HG03342 (cell line): ENCODE data around the gene FAM241B.

Source experiments
- ATAC-seq: cut with Tn5 transposase; IDR thresholded peaks from one replicate; pipeline ENCODE4 v1.9.1; 2021; ENCODE audit warnings: mild to moderate bottlenecking, moderate library complexity; ENCODE audit not compliant: unreplicated experiment

The FAM241B gene

DNA sequence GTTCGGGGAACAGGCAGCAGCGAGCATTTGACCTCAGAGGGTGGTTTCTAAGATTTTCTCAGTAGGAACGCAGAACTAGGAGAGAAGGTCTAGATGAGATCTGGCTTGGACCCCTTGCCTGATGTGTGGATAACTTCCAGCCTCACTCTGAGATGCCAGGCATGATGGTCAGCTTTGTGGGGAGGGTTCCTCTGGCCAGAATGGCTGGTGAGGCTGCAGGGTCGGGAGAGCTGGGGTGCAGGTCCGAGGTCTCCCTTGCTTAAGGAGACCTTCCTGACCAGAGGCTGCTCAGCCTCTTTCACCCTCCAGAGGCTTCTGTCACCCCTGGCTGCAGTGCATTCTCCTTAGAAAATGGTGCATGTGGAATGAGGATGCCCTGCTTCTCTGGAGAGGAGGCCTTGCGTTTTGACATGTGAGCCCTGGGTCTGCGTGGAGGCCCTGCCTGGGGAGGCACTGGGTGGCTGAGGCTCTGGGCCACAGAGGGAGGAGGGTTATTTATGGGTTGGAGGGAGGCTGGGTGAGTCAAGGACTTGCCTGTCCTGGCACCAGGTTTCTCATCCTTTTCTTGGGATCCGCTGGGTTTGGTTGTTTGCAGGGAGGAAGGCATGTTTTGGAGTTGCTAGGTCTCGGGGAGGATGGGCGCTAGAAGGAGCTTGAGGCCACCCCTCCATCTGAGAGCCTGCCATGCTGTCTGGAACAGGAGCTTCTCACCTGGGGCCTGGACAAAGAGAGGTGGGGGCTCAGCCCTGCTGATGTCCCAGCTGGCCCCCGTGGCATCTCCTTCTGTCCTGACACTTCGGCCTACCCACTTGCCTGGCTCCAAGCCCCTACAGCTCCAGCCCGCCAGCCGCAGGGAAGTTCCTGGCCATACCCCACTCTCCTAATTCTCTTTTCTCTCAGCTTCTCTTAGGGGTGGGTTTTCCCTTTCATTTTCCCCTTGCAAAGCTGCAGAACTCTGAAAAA, 3.9 kb downstream of the FAM241B start:
- ATAC-seq, result no peak

DNA sequence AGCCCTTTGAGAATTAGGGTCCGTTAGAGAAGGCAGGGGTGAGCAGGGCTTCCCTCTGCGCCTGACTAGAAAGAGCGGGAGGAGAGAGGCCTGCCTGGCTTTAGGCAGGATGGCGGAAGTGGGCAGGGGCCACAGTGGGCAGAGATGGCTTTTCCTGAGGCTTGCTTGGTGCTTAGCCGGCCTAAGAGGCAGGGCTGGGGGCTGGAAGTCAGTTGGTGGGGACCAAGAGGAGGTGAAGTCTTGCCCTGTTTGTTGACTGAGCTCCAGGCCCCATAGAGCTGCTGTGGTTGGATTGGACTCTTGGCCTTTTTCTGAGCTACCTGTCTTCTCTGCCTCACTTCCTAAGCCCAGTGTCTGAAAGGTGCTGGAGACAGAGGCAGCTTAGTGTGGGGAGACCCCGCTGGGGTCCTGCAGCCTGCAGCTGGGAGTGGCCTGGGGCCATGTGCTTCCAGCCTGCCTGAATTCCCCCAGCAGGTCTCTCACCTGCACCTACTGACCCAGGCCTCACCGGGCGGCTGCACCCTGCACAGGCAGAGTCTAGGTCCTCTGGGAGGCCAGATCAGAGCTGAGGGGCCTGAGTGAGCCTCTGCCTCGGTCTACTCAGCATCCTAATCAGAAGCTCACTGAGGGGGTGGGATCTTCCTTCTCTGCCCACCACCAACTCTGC, 4.8 kb downstream of the FAM241B start:
- ATAC-seq, result no peak

- no peak for ATAC-seq
Measured at GRCh38 chr10:69635428-69636272, 5.6 kb downstream of the FAM241B start.

DNA sequence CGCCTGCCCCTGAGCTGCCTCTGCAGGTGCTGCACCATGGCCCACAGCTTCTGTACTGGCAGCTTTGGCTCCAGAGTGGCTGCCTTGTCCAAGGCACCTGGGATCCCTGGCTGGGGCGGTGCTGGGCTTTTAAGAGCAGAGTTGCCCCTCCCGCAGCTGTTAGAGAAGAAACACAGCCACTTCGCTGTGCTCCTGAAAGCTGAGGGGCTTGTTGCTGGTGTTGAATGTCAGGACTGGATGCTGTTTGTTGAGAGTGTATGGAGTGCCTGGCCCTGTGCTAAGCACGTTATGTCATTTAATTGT, 6.2 kb downstream of the FAM241B start:
- ATAC-seq, result no peak

GRCh38 chr10:69636626-69637605, 6.9 kb downstream of the FAM241B start:
- ATAC-seq, result no peak

DNA sequence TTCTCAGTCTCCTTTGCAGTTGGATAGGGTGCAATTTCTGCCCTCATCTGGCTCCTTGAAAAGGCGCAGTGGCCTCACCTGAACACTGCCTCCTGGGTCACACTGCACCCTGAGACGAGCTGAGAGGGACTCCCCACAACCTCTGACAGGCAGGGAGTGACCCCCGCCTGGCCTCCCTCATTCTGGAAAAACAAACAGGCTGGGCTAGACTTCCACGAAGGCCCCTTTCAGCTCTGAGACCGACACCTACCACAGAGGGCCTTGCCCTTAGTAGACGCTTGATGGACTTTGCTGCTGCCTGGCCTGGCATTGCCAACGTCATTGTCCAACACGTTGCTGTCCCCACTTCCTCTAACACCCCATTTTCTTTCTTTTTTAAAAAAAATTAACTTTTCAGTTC, 8.6 kb downstream of the FAM241B start:
- no peak for ATAC-seq

DNA sequence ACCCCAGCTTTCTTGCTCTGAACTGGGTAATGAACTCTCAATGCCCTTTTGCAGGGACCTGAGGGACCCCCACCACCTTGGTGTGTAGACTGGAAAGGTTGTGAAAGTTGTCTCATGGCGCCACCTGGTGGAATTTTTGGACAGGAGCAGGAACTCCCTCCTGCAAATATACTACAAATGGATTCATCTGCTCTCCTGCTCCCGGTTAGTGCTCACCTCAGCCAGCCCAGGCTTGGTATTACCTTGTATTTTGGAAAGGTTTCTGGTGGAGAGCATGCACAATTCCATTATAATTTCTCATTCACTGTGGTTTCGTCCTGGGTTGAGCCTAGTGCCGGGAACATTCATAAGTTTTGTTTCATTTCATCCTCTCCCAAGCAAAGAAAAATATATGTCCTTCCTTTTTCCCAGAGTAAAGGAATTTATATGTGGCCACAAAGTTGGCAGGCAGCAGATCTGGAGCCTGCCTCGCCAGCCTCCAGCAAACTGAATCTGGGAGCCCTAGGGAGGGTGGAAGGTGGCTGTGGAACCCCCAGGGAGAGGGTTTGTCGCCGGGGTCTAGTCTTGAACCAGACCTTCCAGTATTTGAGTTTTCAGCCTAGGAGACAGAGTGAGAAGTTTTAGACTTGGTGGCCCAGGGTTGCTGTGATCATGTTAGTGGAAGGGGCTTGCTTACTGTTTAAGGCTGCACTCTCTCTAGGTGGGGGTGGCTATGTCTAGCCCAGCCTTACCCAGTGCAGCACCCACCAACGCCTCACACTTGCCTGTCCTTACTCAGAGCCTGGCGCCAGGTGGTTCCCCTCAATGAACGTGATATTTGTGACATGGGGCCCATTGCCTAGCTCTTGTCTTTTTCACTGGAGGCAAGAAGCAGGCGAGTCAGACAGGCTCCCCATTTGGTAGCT, 9.5 kb downstream of the FAM241B start:
- ATAC-seq, result no peak

DNA sequence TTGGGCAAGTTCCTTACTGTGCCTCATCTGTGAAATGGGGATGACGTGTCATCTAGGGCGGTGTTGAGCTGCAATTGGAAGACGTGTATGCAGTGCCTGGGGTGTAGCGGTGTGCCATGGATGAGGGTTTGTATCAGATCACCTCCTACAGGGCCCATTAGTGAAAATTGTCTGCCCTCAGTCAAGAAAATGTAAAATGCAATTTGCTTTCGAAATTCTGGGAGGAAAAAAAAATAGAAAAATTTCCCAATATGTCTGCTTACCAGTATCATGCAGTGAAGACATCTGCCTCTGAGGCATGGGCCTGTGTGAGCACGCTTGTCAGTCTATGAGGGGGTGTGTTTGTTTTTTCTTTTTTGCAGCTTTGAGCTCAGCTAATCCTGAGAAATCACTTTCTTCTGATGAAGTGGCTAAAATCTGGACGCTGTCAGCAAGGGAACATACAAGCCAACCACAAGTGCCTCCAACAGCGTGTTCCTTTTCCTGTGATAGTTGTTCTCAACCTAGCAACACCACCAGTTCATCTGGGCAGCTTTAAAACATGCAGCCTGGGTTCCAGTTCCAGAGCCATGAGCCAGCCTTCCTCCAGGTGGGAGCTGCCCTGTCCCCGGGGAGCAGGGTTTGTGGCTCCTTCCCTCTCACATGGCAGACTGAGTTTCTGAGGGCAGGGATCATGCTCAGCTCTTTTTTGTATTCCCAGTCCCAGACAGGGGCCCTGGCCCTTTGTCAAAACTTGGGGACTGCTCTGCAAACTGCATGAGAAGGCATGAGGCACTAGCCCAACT, 10.3 kb downstream of the FAM241B start:
- no peak for ATAC-seq

GRCh38 chr10:69641261-69641980, 11.4 kb downstream of the FAM241B start:
- ATAC-seq, result no peak

DNA sequence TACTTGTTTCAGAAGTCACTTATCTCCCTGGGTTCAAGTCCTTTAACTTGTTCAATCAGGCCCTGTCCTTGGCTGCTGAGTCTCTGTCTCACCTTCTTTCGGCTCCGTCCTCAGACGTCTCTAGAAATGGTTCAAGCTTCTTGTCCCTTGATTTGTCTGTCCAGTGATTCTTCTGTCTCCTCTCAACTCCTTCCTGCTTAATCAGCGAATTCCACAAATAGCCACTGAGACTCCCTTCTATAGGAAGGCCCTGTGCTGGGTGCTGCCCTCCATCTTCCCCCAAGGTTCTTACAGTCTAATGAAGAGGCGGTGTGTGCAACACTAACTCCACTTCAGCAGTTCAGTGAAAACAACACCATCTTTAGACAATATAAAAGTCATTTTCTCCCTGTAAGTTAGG, 12.7 kb downstream of the FAM241B start:
- no peak for ATAC-seq

- no peak for ATAC-seq
Measured at GRCh38 chr10:69643779-69644657, 14.0 kb downstream of the FAM241B start.

GRCh38 chr10:69644658-69645295, 14.7 kb downstream of the FAM241B start:
- no peak for ATAC-seq

GRCh38 chr10:69645296-69646184, 15.5 kb downstream of the FAM241B start:
- no peak for ATAC-seq

GRCh38 chr10:69646185-69647060, 16.4 kb downstream of the FAM241B start:
- ATAC-seq, result no peak
